Urinary bladder (tissue), 4 donors: ENCODE data around the gene TXNDC11. TPM values are rescaled to one million over a fixed set of nuclear protein-coding genes. Genes with fewer than 3 reads are reported as not detected.

Source experiments
- DNase-seq: peaks from one replicate; pipeline ENCODE4 v3.0.0-alpha.2; 2015; ENCODE audit errors: extremely low spot score
- H3K27ac ChIP-seq: one replicate; pipeline ENCODE4 v1.5.1; 2013; ENCODE audit warnings: low read depth, mild to moderate bottlenecking, moderate library complexity
- H3K36me3 ChIP-seq: one replicate; pipeline ENCODE4 v1.6.1; 2013; ENCODE audit warnings: mild to moderate bottlenecking, moderate library complexity; ENCODE audit not compliant: insufficient read depth
- H3K4me1 ChIP-seq: one replicate; pipeline ENCODE4 v1.6.1; 2013; ENCODE audit warnings: mild to moderate bottlenecking, moderate library complexity; ENCODE audit not compliant: insufficient read depth
- H3K4me3 ChIP-seq: one replicate; pipeline ENCODE4 v1.5.1; 2013; ENCODE audit warnings: low read depth, low read length
- WGBS: extraction: QIAGEN DNeasy Blood & Tissue Kit; methylation state at CpG from one replicate; pipeline ENCODE4 v1.1.7; 2013; 5-methylcytosine and 5-hydroxymethylcytosine counted together
- polyA plus RNA-seq: library from polyadenylated mRNA; stranded (reverse); fragments of 200-250 nt; gene quantifications from one replicate; pipeline ENCODE4 v1.2.3, GENCODE V29; 2013
- total RNA-seq: library from RNA; depleted of rRNA; stranded (reverse); fragments of >200 nt; gene quantifications from one replicate; pipeline ENCODE4 v1.2.3, GENCODE V29; 2014
- donor health status: healthy with polysubstance abuse.
- donor health status: healthy.

The TXNDC11 gene
- total and polyA plus RNA-seq, 2 donors: 22.7 to 39.1 TPM

DNA sequence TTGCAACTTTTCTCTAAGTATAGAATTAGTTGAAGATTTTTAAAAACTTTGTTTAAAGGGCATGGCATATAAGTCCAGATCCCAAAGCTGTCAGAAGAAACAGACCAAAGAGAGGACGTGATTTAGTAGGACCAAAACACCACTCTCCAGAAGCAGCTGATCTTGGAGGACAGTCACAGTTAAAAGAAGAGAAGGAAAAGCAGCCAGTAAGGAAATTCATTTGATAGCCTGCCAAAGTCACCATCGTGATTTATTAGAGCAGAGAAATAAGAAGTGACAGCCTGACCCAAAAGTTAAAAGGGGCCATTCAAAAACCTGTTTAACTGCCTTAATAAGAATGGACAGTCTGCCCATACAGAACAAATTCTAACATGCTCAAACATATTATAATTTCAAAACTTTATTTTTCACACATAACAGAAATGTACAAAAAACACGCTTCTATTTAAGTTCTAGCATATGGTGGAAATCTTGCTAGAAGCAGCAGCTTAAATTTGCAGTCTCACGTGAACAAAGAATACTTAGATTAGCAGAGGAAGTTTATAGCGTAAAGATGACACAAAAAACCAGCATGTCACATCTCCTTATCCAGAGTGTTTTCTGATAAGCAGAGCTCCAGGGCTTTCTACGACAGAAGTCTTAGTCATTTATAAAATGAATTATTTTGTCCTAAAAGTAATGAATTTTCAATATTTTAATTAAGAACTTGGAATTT, 37.2 kb downstream of the TXNDC11 start:
- H3K36me3 ChIP-seq: no peaks in the 10 kb centered on the region
- no peak for DNase-seq
- no peak overlapping the region for H3K27ac ChIP-seq
- 57% methylated on average over 6 of the region's 6 CpGs for WGBS
- no peaks in the 10 kb centered on the region for H3K4me1 ChIP-seq
- no peak overlapping the region for H3K4me3 ChIP-seq

DNA sequence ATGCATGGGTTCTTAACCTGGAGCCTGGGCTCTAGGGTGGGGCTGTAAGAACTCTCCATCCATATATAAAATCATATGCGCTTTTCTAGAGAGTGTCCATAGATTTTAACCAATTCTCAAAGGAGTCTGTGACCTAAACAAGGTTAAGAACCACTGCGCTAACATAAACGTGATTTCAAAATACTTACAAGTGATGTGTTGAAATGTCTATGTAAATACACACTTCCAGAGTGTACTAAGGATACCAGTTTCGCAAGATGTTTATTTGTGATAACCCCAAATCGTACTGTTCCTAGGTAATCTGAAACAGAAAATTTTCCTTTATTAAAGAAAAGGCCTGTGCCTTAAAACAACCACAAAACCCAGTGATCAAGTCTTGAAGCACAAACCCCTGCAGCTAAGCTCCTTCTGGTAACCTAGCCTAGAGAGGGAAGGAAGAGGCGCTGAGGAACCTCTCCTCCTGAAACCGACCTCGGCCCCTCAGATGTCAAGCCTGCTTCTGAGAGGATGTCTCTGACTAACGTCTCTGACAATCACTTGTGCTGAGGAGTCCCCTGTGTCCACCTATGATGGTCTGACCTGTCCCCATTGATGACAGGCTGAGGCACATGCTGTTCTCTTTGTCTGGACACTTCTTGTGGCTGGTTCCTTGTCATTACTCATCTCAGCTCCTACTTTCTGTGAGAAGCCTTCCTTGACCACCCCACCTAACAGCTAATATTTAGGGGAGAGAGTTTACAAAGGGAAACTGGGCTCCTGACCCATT, 42.2 kb downstream of the TXNDC11 start:
- Histone ChIP-seq H3K36me3 (peaks cover 3% of the 10 kb centered on the region), H3K27ac (no peak overlapping the region), H3K4me1 (no peaks in the 10 kb centered on the region), H3K4me3 (no peak overlapping the region)
- DNase-seq: no peak
- 75% methylated on average over 9 of the region's 9 CpGs for WGBS

DNA sequence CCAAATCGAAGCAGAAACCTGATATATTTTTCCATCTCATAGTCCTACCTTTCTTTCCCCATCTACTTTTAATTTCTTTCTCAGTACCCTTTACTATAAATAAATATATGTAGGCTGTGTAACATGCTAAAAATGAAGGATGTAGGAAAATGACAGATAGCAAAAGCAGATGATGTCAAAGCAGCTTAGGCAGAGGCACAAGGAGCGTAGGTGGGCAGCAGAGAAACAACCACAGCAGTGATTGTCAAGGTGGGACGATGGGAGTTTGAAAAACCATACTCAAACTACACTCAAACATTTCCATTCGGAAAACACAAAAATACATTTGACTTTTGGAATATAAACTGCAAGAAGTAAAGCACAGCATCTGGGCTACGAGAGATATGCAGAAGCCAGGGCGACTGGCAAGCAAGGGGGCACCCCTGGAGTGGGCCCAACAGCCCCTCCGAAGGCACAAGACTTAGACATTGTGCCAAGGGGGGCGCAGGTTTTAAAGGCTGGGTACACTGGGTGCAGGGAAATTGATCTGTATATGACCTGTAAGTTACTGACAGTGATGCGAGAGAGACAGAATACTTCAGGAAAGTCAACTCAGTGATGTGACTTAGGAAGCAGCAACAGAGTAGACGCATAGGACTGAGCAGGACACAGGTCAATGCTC, 43.3 kb downstream of the TXNDC11 start:
- no peaks in the 10 kb centered on the region for H3K4me1 ChIP-seq
- no peak for DNase-seq
- WGBS: 86% methylated on average over 10 of the region's 10 CpGs
- no peak overlapping the region for H3K27ac ChIP-seq
- H3K36me3 ChIP-seq: peaks cover 3% of the 10 kb centered on the region
- H3K4me3 ChIP-seq: no peak overlapping the region

DNA sequence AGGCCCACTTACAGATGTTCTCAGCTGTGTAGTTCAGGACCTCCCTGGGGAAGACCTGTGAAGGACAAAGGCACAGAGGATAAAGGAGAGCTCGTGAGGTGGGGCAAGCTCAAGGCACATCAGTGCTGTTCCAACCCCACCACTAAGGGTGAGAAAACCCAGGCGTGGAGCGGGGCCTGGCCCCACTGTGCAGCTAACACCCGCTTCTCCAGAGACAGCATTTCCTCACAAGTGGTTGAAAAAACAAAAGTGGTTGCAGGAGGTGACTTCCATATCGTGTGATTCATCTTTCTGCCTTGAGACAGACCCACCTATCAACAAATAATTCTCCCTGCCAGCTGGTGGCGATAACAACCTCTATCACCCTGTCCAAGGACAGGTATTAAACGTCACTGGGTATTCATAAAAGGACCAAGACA, 44.4 kb downstream of the TXNDC11 start:
- 72% methylated on average over 7 of the region's 7 CpGs for WGBS
- DNase-seq: no peak
- Histone ChIP-seq H3K27ac (no peak overlapping the region), H3K4me1 (no peaks in the 10 kb centered on the region), H3K36me3 (peaks cover 3% of the 10 kb centered on the region), H3K4me3 (no peak overlapping the region)

DNA sequence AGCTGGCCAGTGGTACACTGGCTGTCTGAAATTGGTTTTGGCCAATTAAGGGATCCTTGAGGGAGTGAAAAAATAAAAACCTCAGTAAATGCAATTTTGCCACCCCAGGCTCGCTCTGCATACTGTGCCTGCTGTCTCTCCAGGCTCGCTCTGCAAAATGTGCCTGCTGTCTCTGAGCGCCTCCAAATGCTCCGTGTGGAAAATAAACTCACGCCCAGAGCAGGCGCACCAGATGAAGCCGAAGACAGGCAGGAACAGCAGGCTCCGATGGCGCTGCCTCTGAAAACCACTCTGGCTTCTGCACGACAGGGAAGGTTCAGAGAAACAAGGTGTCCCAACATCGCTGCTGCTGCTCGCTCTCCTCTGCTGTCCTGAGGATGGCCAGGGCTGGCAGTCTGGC, 45.3 kb downstream of the TXNDC11 start:
- no peak for DNase-seq
- Histone ChIP-seq H3K27ac (no peak overlapping the region), H3K4me1 (no peaks in the 10 kb centered on the region), H3K4me3 (no peak overlapping the region), H3K36me3 (peaks cover 3% of the 10 kb centered on the region)
- WGBS: 93% methylated on average over 12 of the region's 12 CpGs

DNA sequence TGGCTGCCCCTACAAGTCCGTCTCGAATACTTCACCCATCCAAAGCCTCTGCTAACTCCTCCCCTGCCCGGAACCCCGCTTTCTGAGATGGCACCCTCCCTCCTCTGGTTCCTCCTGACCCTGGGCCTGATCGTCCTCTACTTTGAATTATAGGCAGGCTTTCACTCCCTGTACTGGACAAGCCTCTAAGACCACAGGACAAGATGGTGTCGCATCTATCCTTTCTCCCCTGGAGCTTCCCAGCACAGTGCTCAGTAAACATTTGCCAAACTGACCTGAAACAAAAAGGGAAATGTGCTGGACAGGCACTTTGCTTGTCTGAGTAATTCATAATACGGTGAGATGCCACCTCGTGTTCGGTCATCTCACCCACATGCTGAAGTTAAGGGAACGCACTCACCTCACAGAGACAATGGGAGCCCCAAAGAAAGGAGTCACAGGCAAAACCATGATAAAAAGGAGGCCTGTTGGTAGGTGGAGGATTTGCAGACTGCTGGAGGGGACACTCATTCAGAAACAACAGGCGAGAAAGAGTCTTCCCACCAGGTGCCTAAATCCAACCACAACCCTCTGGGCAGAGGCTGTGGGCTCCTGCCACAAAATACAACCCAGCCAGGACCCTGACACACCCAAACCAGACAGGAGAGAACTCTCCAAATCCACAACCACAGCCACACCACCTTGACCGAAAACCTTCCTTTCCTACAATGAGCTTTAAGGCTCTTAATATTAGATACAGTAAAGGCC, 46.2 kb downstream of the TXNDC11 start:
- 95% methylated on average over 12 of the region's 12 CpGs for WGBS
- H3K4me1 ChIP-seq: no peaks in the 10 kb centered on the region
- no peak overlapping the region for H3K27ac ChIP-seq
- H3K36me3 ChIP-seq: peaks cover 6% of the 10 kb centered on the region
- H3K4me3 ChIP-seq: no peak overlapping the region
- DNase-seq: no peak

DNA sequence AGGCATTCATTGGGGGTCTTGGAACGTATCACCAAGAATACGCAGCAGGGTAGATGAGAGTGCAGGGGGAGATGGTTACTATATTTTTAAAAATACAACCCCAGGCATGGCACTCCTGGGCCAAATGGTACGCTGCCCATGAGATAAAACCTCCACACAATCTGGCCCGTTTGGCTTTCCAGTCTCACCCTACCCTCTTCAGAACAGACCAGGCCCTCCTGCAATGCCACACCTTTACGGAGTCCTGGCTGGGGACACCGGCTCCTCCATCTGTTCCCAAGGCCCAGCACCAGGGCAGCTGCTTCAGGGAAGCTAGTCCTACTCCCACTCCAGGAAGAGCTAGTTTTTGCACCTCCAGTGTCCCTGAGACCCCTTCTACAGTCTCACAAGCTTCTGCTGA, 50.0 kb downstream of the TXNDC11 start:
- Histone ChIP-seq H3K4me3 (no peak overlapping the region), H3K4me1 (no peaks in the 10 kb centered on the region), H3K36me3 (peaks cover 6% of the 10 kb centered on the region), H3K27ac (no peak overlapping the region)
- DNase-seq: no peak
- 92% methylated on average over 6 of the region's 6 CpGs for whole genome bisulfite sequencing

DNA sequence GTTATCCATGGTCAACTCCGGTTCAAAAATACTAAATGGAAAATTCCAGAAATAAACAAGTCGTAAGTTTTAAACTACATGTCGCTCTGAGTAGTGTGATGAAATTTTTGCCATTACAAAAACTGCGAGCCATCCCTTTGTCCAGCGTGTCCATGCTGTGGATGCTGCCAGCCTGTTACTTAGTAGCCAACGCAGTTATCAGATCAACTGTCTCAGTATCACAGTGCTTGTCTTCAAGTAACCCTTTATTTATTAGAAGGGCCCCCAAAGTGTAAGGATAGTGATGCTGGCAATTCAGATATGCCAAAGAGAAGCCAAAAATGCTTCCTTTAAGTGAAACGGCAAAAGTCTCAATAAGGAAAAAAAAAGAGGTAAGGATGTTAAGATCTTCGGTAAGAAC, 50.5 kb downstream of the TXNDC11 start:
- Histone ChIP-seq H3K27ac (no peak overlapping the region), H3K4me1 (no peaks in the 10 kb centered on the region), H3K36me3 (peaks cover 6% of the 10 kb centered on the region), H3K4me3 (no peak overlapping the region)
- WGBS: 79% methylated on average over 8 of the region's 8 CpGs
- no peak for DNase-seq

DNA sequence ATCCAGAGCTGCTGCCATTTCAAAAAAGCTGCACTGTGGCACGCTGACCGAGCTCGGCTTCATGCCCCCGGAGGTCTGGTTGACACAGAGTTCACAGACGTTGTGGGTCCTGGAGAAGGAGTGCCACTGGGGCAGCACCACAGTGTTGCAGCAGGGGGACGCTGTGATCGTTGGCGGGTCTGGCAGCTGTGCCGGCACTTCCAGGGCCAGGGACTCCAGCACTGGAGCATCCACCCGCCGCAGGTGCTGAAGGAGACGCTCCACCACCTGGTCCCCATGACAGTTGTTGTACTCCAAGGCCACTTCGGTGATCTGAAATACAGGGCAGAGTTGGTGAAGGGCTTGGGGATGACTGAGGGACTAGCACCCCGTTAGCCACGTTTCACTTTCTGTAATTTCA, 50.9 kb downstream of the TXNDC11 start:
- peaks cover 6% of the 10 kb centered on the region for H3K36me3 ChIP-seq
- no peaks in the 10 kb centered on the region for H3K4me1 ChIP-seq
- DNase-seq: no peak
- 94% methylated on average over 15 of the region's 15 CpGs for WGBS
- H3K4me3 ChIP-seq: no peak overlapping the region
- H3K27ac ChIP-seq: no peak overlapping the region

DNA sequence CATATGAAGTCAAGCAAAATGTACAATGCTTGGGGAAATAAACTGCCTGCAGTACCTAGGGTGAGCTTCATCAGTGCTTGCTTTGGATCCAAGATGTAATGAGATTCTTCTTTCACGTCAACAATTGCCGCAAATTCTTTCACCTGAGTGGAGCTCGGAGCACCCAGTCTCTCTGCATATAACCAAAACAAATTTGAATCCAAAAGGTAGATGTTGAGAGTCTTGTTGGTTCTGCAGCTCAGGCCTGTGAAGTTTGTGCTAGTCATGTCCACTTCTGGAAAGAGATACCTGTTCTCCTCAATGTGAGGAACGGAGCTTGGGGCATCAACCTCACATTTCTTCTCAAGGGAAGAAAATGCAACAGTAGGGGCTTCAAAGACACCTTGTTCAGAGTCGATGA, 51.4 kb downstream of the TXNDC11 start:
- no peaks in the 10 kb centered on the region for H3K4me1 ChIP-seq
- 92% methylated on average over 5 of the region's 5 CpGs for WGBS
- no peak overlapping the region for H3K27ac ChIP-seq
- peaks cover 3% of the 10 kb centered on the region for H3K36me3 ChIP-seq
- DNase-seq: no peak
- H3K4me3 ChIP-seq: no peak overlapping the region

DNA sequence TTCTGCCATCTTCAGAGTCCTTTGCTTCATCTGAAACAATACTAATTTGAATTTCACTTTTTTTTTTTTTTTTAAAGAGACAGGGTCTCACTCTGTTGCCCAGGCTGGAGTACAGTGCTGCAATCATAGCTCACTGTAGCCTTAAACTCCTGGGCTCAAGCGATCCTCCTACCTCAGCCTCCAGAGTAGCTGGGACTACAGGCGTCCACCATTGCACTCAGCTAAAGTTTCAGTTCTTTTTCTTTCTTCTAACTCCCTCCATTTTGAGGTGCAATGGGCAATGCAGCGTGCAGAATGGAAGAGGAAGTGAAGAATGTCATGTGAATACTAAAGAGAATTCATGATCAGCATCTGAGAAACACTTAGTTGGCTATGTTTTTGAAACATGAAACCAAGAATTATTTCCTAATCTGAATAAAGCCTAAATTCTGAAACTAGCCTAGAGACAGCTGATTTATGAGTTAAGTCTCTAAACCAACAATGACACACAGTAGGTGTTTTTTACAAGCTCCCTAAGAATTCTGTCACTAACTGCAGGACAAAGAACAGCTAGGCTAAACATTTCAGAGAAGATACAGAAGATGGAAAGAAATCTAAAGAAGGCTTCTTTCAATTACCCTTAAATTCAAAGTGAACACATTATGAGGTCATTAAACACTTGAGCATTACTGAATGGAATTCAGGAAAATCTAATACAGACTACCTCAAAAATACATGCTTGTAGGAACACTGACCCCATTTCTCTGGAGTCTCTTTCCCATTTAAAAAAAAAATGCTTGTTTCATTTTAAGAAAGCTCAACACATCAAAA, 53.4 kb downstream of the TXNDC11 start:
- H3K4me1 ChIP-seq: no peaks in the 10 kb centered on the region
- DNase-seq: no peak

DNA sequence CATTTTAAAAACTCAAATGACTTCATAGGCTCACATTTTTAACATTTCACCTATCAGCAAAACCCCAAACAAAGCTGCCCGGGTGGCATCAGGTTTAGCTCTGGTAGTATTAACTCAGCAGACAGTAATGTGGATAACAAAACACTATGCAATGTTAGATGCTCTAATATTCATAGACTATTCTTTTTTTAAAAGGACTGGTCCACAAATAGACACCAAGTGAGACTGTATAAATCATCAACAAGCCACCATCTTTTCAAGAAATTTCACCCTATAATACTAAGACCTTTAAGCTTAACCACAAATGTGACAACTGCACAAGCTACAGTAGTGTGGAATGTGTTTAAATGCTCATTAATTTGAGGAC, 54.2 kb downstream of the TXNDC11 start:
- H3K4me3 ChIP-seq: no peak overlapping the region
- WGBS: 64% methylated on average over 1 of the region's 1 CpG
- no peak for DNase-seq
- peaks cover 3% of the 10 kb centered on the region for H3K36me3 ChIP-seq
- no peak overlapping the region for H3K27ac ChIP-seq
- no peaks in the 10 kb centered on the region for H3K4me1 ChIP-seq

More for the DNA sequence above, 53.4 kb downstream of the TXNDC11 start:
- Histone ChIP-seq H3K4me3 (no peak overlapping the region), H3K36me3 (peaks cover 3% of the 10 kb centered on the region), H3K27ac (no peak overlapping the region)
- 85% methylated on average over 3 of the region's 3 CpGs for WGBS
